Iris pigment epithelial cell (primary cell): Measurements from ENCODE around the gene FERMT2.
"Not testable (repeated sequence)": the region's sequence is repeated elsewhere in the genome, so short reads cannot be mapped to it uniquely, and the experiment has no call there.

Source experiments
- DNase-seq: peaks from one replicate; pipeline ENCODE4 v3.0.0-alpha.2; 2011; ENCODE audit warnings: low read depth

Gene FERMT2

DNA sequence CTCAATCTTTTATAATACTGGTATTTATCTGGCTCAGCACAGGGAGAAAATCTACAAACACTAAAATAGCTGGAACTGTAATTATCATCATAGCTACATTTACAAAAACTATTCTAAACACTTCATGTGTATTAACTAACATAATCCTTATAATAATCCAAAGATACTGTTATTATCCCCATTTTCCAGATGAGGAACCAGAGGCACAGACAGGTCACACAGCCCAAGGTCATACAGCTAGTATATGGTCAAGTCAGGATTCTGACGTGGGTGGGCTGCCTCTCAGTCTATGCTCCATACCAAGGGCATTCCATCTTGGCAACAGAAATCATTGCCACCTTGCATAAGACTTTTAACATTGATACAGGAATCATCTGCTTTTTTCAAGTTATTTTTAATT, 11.4 kb downstream of the FERMT2 start:
- no peak for DNase-seq

DNA sequence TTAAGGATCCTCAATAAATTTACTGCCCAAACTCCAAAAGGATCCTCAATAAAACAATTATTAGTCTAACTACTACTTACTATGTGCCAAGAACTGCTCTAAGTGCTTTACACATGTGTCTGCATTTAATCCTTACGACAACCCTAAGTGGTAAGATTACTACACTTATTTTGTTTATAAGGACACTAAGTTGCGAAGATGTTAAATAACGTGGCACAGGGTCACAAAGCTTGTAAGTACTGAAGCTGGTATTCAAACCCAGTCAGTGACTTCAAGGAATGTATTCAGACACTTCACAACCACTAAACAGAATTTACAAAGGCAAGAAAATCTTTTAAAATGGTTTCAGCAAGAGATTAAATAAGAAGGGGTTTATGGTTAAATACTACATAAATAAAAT, 13.0 kb downstream of the FERMT2 start:
- no peak for DNase-seq

DNA sequence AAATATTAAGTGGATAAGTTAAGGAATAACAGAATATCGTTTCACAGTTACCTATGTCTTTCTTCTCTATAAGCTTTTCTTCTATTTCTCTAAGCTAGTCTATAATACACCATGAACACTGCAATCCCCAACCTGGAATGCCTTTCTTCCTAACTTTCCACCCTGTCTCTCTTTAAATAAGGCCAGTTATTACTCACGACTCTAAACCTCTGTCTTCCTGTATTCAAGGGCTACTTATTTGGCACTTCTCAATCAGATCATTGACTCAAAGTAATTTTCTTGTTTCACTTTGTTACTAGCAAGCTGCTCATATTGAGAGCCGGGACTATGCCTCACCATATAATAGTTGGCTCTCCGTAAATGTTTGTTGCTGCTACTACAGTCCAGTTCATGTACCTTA, 13.5 kb downstream of the FERMT2 start:
- no peak for DNase-seq

DNA sequence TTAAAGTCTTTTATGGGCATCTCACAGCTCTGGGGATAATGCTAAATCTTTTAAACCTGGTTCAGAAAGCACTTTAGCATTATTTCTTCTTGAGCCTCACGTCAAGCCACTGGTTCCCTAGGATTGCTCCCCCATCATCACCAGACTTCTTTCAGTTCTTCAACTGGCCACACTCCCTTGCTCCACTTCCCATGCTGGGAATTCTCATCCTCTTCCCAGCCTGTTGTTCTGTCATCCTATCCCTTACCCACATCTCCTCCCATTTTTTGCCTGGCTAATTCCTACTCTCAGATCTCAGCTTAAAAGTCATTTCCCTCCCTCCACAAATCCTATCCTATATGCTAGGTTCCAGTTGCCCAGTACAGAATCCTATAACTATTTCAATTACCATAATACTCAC, 14.4 kb downstream of the FERMT2 start:
- DNase-seq = no peak

DNA sequence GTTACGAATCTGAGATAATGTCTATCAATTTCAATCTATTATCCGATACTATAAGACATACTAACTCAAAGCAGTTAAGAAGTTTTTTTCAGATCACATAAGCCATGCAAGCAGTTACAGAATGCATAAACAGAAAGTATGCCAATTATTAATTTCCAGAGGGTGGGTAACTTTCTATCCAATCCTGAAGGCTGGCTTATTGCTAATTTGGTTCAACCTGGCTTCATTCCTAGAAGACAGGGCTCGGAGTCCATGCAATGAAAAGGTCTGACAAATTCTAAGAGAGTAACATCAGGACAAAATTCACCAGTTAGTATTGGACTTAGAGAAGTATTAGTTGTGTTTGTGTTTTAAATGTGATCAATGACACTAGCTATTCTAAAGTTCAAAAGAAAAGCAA, 15.0 kb downstream of the FERMT2 start:
- DNase-seq = no peak

DNA sequence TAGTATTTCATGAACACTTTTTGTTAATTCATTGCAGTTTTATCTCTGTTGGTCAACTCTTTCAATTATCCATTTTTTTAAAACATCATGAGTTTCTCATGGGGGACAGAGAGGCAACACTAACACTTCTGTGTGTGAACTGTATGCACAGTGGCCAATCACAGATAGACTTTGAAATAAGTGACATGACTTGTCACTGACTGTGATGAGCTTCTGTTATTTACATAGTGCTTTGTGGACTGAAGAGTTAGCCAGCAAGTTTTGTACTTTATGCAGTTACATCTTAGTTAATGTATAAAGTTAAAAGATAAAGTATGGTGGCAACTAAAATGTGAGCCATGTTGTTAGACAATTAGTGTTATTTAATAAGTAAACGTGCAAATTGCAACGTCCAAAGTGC, 16.1 kb downstream of the FERMT2 start:
- DNase-seq = no peak

DNA sequence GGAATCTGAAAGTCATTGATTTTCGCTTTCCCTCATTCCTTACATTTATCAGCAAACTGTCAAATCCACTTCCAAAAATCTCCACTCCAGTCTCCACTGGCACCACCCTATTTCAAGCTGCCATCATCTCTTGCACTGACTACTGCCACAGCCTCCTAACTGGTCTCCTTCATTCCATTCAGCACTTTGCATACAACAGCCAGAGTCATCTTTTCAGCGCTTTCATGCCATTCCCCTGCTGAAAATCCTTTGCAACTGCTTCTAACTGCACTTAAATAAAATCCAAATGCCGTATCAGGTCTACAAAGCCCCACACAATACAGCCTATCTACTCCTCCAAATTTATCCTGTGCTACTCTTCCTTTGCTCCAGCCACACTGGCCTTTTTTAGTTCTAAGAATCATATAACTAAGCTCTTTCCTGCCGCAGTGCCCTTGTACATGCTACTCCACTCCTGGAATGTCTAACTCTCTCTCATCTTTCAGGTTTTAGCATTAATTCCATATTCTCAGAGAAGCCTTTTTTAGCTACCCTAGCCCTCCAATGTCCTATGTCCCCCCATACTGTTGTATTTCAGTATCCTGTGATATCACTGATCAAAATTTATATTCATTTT, 21.6 kb downstream of the FERMT2 start:
- no peak for DNase-seq

DNA sequence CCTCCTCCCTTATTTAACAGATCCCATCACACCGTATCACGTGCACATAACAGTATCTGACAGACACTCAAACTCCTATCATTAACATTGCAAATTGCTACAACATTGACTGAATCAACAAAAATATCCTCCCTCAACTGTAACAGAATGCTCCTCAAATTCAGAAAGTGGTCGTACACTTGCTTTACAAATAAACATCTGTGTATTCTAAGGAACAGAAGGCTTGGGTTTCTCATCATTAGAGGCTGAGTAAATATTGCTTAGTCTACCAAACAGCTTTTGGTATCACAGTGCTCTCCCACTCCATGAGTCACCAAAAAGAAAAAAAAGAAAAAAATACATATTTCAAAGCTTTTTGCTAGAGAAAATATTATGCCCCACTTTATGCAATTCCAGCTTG, 23.9 kb downstream of the FERMT2 start:
- DNase-seq = peak; percentile 70

DNA sequence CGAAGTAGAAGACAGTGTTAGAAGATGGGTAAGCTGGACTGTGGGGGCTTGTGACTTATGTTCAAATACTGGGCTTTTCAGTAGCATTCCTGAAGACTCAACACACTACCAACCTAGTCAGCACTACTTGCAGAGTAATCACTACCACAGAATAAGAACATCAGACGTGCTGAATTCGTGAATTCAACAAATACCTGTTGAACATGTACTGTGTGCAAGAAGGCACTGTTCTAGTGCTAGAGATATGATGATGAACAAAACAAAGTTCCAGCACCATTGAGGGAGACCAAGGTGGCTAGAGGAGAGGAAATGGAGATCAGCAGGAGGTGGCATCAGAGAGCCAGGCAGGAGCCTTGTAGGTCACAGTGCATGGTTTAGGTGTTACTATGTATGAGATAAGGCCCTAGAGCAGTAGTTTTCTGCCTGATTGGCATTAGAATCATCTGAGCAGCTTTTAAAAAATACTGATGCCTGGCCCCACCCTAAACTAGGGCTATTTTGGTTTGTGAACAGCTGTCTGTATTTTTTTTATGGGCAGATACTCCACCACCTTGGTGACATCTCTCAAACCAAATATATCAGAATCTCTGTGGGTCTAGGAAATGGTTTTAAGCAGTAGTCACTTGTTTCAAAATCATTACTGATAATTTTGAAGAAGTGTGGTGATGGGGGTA, 26.8 kb downstream of the FERMT2 start:
- no peak for DNase-seq

DNA sequence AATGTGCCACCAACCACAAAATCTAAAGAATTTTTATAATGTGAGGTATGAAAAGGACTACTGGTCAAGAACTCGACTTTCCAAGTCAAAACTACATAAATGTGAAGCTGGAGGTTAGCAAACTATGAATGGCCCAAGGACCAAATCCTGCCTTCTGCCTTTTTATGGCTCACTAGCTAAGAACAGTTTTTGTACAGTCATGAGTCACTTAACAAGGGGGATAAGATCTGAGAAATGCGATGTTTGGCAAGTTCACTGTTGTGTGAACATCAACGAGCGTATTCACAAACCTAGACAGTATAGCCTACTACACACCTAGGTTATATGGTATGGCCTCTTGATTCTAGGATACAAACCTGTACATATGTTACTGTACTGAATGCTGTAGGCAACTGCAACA, 28.2 kb downstream of the FERMT2 start:
- DNase-seq = peak; percentile 80

DNA sequence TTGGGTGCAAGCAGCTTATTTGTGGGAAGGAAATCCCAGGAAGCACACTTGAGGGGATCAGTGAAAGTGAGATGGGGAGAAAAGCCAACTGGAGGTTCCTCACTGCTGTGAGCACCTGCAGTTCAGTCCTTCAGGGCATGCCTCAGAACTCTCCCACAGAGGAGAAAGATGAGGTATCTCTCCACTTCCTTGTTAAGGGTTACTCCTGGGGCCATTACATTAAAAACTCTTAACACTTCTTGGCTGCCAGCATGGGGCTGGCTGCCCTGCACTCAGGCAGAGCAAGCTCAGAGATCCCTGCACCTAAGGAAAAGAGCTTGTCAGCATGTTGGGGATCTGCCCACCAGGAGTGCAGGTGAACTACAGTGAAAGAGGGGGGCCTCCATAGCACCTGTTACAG, 28.8 kb downstream of the FERMT2 start:
- DNase-seq = no peak

DNA sequence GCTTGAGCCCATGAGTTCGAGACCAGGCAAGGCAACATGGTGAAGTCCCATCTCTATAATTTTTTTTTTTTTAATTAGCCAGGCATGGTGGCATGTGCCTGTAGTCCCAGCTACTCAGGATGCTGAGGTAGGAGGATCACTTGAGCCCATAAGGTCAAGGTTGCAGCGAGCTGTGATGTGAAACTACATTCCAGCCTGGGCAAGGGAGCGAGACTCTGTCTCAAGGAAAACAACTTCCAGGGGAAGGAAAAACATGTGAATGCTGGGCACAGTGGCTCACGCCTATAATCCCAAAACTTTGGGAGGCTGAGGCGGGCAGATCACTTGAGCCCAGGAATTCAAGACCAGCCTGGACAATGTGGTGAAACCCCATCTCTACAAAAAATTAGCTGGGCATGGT, 30.4 kb downstream of the FERMT2 start:
- not testable (repeated sequence) for DNase-seq

DNA sequence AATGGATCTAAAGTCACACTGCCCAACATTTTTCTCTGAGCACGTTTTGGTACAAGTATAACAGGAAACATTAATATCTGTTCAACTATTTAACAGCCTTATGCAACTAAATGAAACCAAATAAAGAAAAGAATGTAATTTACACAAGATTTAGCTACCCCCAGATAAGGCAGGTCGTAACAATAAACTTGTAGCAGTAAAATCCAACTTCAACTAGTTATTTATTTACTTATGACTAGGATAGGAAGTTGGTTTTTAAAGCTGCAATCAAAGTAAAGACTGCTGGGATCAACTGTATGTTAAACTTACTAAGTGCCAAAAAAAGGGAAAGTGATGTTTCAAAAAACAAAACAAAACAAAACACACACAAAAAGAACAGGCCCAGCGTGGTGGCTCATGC, 30.9 kb downstream of the FERMT2 start:
- DNase-seq = peak; percentile 32

DNA sequence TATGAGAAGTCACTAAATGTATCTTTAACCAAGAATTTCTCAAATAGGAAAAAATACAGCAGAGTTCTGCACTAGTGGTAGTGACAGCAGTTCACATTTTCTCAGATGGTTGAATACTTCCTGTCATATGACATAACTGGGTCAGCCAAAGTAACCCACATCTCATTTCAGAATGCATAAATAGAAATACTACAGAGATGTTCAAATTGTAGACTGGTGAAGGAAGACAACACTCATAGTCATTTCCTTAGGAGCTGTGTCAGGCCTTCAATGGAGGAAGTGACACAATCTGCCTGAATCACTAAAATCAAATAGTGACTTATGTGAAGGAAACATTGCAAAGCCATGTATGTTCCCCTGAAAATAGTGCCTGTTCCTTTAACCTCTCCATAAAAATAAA, 32.4 kb downstream of the FERMT2 start:
- DNase-seq = peak; percentile 85

DNA sequence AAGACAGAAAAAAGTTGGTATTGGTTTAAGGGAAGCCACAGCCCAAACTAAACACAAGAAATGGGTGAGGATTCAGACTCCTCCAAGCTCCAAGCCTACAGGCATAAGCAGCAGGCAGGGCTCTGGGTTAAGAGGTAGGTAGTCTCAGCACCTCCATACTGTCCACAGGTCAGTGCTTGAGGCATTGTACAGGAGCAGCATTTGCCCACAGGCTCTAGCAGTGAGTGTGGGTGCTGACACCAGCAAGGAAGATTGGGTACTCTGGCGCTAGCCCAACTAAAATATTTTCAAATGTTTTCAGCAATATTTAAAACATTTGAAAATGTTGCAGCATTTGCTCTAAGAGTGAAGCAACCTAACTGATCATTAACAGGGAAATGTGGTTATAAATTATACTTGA, 33.1 kb downstream of the FERMT2 start:
- peak; percentile 38 for DNase-seq

DNA sequence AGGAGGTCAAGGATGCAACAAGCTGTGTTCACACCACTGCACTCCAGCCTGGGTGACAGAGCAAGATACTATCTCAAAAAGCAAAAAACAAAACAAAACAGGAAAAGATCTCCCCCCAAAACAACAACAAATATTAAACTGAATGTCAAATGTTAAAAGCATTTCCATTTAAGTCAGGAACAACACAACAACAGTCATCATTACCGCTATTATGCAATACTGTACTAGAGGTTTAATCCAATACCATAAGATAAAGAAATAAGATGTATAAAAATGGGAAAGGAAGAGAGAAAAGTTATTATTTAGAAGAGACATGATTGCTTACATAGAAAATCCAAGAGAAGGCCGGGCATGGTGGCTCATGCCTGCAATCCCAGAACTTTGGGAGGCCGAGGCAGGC, 36.6 kb downstream of the FERMT2 start:
- DNase-seq = no peak

DNA sequence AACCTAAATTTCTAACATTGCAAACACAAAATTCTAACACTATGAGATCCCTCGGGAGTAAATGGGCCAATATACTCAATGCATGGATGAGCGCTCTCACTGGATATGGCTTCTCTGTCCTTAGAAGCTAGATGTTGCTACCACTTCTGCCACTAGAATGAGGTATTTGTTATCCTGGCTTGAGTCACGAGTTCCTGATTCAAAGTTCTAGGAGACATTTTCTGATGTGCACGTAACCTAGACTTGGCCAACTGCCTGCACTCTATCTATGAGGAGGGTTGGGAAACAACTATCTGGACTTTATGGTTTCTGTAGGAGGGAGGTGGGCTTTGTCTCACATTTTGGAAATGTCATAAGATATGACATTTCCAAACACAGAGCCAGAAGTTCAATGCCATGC, 37.6 kb downstream of the FERMT2 start:
- DNase-seq = peak; percentile 82

DNA sequence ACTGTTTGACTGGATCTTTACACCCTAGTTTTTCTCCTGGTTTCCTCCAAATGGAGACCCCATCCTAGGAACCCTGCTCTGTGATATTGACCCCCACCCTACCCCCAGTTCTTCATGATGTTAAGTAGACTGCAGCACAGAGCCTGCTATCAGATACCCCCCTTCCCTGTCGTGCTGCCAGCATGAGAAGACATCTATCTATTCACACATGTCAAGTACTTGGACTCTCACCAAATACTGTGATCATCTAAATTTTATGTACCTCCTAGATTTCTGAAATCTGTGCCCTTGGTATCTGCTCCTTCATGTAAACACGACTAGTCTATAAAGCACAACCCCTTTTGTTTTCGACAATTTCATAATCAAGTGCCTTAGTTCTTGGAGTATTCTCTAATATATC, 38.9 kb downstream of the FERMT2 start:
- no peak for DNase-seq

DNA sequence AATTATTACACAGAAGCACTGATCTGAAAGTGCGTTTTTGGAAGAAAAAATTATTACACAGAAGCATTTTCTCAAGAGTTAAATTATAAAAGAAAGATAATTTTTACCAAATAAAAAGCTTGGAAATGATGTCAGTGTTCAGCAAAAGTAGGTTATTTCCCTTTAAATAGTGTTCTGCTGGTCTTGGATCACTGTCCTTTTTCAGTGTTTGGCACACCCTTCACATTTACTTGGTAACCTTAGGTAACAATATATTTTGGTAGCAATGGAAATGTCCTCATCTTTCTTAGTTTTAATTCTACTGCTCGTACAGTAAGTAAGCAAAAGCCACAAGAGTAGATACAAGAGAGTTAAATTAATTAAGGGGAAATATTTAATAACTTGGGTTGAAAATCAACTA, 40.3 kb downstream of the FERMT2 start:
- DNase-seq = no peak

DNA sequence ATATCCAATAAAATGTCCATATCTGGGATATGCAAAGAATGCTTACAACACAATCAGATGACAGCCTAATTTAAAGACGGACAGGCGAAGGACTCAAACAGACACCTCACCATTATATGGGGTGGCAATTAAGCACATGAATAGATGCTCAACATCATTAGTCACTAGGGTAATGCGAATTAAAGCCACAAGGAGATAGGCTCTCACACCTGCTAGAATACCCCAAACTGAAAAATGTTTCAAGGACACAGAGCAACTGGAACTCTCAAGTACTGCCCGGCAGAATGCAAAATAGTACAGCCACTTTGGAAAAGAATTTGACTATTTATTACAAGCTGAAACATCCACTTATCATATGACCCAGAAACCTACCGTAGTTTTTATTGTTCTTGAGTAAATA, 42.9 kb downstream of the FERMT2 start:
- no peak for DNase-seq

DNA sequence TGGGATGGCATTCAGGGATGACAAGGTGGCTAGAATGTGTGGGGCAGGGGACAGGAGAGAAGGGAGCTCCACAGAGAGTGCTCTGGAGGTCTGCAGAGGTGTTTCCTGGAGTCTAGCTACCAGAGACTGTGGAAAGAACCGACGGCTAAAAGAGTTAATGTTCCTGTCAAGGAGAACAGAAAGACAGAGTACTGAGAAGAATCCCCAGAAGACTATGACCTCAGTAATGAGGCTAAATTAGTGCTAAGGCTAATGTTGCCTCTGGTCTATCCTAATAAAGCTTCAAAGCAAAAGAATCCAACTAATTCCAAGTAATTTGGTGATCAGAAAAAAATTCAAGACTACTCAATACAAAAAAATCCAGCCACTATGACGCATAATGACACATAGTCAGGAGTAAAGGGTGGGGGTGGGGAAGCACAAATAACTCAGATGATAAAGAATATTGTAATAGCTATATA, 44.7 kb downstream of the FERMT2 start:
- DNase-seq = peak; percentile 89

DNA sequence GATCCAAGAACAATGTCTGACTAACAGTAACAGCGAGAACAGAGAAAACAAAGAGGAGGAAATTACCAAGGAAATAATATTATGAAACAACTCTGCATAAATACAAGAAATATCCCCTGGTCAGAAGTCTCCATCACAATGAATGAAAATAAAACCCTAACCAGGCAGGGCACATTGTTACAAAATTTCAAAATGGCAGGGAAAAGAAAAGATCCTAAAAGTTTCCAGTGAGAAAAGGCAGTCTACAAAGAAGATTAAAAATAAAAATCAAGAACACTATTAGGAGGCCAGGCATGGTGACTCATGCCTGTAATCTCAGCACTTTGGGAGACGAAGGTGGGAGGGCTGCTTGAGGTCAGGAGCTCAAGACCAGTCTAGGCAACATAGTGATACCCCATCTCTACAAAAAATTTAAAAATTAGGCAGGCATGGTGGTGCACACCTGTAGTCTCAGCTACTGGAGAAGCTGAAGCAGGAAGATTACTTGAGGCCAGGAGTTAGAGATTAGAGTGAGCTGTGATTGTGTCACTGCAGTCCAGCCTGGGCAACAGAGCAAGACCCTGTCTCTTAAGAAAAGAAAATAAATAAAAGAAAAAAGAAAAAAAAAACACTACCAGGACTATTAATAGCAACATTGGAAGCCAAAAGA, 47.8 kb downstream of the FERMT2 start:
- DNase-seq = peak; percentile 69

DNA sequence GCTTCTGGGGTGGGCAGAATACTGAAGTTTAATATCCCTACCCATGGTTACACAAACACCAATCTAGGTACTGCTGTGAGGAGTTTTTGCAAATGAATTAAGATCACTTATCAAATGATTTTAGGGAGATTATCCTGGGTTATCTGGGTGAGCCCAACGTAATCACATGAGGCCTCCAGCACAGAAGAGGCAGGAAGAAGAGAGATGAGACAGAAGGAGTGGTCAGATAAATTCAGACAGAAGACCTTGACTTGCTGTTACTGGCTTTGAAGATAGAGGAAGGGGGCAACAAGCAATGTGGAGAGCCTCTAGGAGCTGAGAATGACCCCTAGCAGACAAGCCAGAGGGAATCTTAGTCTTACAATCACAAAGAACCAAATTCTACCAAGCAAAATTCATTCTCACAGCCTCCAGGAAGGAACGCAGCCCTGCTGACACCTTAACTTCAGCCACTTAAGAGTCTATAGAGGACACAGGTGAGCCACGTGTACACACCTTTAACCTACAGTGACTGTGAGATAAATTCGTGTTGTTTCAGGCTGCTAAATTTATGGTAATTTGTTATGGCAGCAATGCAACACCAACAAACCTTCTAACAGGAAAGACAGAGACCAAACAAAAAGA, 49.4 kb downstream of the FERMT2 start:
- DNase-seq = no peak
